Right ventricle myocardium superior (tissue), 1 donor: ENCODE data around the gene NACAD. TPM values are rescaled to one million over a fixed set of nuclear protein-coding genes. Genes with fewer than 3 reads are reported as not detected.

ENCODE experiments used
- ATAC-seq: fragments of 200-7000 bp; cut with Tn5 transposase; one replicate; pipeline ENCODE4 v1.9.1; 2020; ENCODE audit warnings: mild to moderate bottlenecking; ENCODE audit not compliant: poor library complexity
- DNase-seq: peaks from one replicate; pipeline ENCODE4 v3.0.0-alpha.2; 2020
- intact Hi-C: fragments of 100-400 bp; cut with DNase I; formaldehyde crosslinking; loops from one replicate; pipeline ENCODE4 v1.11.2; 2022
- total RNA-seq: library from RNA; stranded (reverse); fragmentation: NEBNext Ultra II Directional; extraction: Animal tissue kit (Norgen Biotek cat#: 25700); gene quantifications from one replicate; pipeline ENCODE4 v1.2.1, GENCODE V29; 2021
- donor health status: DM: no; HTN: yes; CAD: no; lungs with severe emphysema.

The NACAD gene
- total RNA-seq, 1 donor from 2014 or later = 4.7 TPM

DNA sequence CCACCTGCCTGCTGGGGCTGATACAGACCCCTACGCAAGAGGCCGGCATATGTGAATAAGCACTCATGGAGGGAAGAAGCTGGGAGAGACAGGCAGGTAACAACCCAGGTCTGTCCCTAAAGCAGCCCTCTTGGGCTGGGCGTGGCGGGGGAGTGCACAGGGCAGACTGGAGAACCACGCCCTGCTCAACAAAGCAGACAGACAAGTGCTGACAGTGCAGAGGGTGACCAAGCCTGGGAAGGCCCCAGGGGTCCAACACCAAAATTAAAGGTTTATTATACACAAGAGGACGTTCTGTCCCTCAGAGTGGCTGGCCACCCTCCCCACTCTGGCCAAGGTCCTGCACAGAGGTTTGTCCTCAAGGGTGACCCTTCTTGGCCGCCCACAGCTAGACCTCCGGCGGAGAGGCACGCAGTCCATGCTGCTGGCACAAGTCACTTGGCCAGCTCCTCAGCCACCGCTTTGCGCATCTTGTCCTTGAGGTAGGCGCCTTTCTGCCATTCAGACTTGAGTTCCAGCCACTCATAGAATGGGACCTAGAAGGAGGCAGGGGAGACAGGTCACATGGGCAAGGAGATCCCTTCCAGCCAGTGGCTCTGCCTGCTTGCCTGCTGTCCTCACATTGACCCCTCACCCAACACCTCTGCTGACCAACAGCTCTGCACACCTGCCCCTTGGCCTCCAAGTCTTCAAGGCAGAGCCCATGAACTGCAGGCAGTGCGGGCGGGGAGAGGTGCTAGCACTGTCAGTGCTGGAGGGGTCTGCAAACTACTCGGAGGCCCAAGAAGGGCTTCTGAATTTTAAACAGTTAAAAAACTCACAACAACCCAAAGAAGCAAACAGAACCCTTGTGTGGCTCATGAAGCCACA lies 11.4 kb upstream of the NACAD start:
- DNase-seq (no peak), ATAC-seq (no peak)
- intact Hi-C loops = no loop called here

DNA sequence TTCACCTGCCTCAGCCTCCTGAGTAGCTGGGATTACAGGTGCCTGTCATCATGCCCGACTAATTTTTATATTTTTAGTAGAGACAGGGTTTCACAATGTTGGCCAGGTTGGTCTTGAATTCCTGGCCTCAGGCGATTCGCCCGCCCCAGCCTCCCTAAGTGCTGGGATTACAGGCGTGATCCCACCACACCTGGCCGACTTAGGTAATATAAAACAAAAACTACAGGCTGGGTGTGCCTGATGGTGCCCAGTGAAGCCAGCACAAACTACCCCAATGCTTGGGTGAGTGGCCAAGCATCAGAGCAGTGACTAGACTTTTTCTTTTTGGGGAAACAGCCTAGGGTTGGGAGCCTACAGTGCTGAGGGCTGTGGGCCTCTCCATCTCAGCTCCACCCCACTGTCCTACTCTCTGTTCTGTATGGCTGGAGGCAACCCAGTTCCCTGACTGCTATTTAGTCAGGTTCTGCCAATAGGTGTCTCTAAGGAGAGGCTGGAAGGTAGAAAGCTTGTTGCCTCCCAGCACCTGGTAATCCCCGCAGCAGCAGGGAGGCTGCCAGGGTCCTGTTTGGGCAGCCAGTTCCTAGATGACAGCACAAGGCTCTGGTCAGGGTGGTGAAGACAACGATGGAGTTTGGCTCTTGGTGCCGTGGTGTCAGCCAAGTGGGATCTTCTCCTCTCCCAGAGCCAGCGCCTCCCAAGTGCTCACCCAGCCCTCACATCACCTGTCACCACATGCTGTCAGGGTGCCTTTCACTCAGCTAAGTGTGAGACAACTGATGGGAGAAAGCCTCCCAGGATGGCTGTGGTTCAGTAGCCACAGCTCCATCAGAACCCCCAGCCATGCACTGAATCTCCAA lies 10.4 kb upstream of the NACAD start:
- intact Hi-C loops = no loop called here
- no peak for DNase-seq
- peak; percentile 58 for ATAC-seq

DNA sequence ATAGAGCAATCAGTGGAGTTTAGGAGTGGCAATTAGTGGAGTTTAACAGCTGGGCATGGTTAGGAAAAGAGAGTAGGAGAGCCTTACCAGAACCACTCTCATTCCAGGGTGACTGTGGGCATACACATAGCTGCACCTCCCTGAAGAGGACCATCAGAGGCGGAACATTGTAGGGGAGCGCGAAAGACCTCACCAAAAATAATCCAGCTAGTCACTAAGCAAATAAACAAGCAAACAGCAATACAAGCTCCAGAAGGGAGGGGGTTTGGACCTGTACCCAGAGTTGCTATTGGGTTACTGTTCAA lies 4.1 kb upstream of the NACAD start:
- intact Hi-C loops = no loop called here
- DNase-seq (no peak), ATAC-seq (no peak)

DNA sequence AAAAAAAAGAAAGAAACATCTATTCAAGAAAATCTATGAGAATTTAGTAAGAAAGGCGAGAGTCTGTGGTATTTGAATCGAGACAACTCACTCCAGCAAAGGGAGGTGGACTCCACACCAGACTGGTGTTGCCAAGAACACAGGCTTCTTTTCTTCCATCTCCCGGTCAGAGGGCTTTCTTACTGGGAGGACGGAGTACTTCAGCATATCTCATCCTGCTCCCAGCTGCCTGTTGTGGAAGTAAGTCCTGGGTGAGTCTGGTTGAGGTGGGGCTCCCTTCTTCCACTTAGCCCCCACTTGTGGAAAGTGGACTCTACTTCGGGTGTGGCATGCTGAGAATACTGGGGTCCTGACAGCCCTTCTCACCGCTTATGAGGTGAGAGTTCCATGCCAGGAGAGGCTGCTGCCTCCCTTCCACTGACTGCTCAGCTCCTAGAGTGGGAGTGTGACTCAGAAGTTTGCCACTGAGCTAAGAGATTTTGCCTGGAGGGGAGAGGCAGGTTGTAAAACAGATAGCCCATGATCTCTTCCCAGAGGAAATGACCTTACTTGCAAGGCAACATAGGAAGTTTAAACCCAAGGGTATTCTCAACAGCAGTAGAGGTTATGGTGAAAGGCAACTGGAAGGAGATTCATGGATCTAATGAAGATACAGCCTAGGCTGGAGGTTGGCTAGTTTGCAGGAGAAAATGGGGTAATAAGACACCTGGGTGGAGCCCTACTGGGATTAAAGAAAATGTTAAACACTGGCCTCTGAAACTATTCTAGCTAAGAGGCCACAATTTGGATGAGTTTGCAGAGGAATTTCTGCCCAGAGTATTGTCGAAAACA lies 3.5 kb upstream of the NACAD start:
- ATAC-seq (no peak), DNase-seq (no peak)
- intact Hi-C loops = no loop called here

DNA sequence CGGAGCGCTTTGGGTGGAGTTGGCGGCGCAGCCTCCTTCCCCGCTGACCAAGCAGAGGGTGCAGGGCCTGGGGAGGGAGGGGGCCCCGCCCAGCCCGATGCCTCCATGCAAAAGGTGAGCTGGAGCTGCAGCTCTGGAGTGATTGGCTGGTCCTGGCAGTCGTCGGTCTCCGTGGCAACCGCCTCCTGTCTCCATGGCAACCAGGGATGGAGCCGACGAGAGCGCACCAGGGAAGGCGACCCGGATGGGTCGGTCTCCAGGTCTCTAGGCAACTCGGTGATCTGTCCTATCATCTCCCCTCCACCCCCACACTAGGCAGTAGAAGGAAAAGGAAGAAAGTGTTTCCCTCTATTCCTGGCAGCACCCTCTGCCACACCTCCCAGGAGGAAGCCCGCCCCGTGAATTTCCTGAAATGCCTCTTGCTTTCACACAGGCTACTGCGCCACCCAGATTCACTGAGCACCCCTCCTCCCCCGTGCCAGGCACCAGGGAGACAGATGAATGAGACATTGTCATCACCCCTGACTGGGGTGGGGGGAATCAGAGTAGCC lies 647 bp upstream of the NACAD start:
- intact Hi-C loops = no loop called here
- ATAC-seq (peak; percentile 38), DNase-seq (peak; percentile 74)

DNA sequence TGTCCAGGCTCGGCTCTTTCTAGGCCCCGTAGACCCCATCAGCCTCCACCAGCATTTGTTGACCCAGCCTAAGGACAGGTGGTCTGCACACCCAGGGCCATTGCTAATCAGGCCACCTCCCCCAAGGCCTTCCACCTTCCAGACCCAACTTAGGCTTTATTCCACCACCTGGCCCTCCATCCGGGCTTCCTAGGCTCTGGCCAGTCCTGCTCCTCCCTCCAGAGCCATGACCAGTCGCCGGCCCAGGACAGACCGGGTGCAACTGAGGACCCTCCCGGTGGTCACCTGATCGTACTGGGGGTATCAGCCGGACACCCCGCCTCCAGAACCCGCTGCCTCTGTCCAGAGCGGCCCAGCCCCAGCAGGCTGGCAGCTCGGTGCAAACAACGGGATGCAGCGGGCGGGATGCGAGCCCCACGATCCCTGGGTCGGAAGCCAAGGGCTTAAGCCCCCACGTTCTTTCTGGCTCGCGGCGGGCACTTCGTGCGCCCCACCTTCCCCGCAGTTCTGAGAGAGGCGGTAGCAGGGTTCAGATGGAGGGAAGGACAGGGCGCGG lies 545 bp downstream of the NACAD start:
- intact Hi-C loops = no loop called here
- DNase-seq = peak; percentile 34

DNA sequence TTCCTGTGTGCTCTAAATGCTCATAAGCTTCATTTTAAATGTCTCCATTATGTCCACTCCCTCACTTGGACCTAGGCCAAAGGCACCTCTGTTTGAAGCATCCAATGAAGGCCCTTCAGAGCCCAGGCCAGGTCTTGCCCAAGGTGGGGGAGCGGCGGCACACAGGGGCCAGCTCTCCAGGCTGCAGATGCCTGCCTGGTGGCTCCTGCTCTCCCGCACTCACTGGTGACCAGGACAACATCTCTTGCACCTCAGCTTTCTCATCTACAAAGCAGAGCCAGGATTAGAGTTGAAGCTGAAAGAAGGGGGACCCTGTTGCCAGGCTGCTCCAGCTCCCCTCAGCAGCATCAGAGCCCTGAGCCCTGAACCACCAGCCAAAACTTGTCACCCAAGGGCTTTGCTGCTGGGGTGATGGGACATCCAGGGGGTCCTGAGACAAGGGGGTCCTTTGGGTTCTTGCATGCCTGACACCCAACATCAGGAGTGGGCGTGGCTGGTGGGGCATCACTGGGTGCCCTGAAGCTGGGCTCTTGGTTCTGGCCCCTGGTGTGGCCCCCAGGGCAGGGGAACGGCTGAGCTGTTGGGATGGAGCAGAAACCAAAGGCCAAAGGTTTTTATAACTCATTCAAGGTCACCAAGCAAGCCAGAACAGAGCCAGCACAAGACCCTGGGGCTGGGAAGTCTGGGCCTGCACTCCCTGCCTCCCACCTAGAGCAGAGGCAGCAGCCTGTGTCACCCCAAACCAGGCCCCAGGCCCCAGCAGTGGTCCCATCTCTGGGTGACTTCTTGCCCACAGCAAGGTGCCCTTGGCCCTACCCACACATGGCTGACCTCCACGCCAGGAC lies 1.2 kb downstream of the NACAD start:
- ATAC-seq (no peak), DNase-seq (peak; percentile 28)
- intact Hi-C loops = no loop called here

More for the DNA sequence above, 545 bp downstream of the NACAD start:
- peak; percentile 11 for ATAC-seq

DNA sequence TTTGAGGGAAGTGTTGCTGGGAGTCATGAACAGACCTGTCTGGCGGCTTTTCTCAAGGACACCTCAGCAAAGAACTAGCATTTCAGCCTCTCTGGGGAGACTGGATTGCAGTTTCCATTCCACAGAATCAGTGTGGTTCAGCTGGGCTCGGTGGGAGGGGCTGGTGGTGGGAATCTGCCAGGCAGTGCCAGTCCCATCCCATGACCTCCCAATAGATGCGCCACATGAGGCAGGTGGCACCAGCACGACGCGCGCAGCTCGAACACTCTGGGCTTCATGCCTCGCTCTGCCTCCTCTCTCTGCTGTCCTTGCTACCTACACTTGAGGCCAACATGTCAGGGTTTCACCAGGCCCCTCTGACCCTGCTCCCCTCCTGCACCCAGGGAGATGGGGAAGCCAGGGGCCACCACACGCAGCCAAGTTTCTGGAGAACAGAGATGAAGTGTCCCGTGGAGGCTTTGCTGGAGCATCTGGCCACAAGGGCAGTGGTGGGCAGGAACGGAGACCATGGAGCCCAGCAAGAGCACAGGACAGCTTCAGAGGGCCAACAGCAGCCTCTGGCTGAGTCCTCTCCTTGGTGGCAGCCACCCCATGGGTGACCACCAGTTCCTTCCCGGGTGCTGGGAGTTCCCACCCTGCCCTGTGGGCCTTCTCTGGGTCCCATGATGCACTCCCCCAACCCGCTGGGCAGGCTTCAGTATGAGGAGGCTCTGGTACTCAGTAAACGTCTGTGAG lies 2.3 kb downstream of the NACAD start:
- ATAC-seq = no peak
- DNase-seq = no peak
- intact Hi-C loops = no loop called here

DNA sequence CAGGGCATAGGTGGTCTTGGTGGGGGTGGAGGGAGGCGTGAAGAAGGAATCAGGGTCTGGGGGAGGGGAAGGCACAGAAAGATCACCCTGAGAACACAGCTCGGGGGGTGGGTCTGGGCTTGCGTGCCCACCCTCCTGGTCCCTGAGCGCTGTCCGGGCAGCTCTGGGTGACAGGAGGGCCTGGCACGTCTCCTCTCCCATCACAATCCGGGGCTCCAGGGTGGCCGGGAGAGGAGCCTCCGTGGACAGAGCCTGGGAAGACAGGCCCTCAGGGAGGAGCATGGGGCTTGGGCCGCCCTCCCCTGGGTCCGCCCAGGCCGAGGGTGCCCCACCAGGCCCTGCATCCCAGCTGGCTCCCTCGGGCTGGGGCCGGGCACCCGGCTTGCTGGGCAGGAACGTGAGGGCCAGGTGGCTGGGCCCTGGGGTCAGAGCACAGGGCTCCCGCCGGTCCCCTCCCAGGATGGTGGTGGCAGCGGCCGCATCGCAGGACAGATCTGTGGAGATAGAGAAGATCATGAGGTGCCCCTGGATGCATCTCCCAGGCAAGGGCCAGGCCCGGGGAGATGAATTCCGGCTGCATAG lies 3.1 kb downstream of the NACAD start:
- ATAC-seq = no peak
- no peak for DNase-seq
- intact Hi-C loops = no loop called here

DNA sequence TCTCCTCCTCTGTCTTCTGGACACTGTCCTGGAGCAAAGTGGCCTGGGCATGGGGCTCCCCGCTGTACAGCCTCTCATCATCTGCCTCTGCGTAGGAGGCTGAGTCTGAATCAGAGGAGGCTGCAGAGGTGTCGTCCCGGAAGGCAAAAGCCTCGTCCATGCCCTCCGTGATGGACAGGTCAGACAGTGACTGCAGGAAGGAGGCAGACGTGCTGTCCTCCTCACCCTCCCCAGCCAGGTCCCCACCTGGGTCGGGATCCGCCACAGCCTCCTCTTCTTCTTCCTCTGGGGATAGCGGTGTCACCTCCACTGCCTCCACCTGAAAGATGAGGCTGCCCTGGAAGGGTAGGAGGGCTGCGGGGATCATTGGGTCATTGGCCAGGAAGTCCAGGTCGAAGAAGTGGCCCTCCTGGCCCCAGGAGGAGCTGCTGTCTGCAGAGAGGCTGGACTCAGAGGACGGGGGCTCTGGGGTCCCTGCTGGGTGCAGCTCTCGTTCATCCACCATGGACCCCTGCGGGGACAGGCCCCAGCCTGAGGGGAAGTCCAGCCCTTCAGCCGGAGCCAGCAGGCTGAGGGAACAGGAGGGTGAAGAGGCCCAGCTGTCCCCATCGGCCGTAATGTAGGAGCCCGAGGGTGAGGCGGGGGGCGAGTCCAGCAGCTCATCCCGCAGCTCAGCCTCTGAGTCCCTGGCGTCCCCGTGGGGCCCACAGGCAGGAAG lies 3.7 kb downstream of the NACAD start:
- intact Hi-C loops = no loop called here
- DNase-seq = no peak
- ATAC-seq = no peak

DNA sequence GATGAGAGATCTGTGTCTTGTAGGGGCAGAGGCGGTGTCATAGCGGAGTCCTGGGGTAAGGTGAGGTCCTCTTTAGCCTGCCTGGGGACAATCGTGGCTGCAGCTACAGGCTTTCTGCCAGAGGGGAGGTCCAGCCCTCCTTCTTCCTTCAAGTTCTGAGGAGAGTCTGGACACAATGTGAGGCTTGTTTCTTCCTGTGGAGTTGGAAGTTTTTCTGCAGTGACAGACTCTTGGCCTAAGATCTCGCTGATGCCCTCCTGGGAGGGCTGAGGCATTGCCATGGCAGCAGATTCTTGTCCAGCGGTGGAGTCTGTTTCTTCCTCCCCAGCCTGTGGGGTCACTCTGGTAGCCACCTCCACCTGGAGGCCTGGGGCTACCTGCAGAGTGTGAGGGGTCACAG lies 4.4 kb downstream of the NACAD start:
- intact Hi-C loops = no loop called here
- no peak for ATAC-seq
- DNase-seq = no peak

DNA sequence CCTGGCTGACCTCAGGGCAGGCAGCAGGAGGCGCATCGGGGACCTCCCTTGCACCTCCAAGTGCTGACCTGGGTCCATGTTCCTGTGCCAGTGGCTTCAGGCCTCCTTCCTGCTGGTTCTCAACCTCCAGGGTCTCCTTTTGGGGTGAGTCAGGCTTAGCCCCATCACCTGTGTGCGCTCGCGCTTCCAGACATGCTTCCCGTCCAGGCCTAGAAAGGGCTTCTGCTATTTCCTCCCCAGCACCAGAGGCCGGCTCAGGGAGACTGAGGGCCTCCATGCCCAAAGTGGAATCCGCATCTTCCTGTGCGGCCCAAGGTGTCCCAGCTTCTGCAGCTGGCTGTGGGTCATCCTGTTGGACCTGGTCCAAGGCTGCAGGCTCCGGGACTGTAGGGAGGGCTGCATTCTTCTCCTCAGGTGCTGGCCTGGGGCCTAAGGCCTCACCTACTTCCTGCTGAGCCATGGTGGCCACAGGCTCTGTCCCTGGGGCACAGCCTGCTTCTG lies 5.9 kb downstream of the NACAD start:
- intact Hi-C loops = no loop called here
- ATAC-seq = no peak
- DNase-seq = no peak

DNA sequence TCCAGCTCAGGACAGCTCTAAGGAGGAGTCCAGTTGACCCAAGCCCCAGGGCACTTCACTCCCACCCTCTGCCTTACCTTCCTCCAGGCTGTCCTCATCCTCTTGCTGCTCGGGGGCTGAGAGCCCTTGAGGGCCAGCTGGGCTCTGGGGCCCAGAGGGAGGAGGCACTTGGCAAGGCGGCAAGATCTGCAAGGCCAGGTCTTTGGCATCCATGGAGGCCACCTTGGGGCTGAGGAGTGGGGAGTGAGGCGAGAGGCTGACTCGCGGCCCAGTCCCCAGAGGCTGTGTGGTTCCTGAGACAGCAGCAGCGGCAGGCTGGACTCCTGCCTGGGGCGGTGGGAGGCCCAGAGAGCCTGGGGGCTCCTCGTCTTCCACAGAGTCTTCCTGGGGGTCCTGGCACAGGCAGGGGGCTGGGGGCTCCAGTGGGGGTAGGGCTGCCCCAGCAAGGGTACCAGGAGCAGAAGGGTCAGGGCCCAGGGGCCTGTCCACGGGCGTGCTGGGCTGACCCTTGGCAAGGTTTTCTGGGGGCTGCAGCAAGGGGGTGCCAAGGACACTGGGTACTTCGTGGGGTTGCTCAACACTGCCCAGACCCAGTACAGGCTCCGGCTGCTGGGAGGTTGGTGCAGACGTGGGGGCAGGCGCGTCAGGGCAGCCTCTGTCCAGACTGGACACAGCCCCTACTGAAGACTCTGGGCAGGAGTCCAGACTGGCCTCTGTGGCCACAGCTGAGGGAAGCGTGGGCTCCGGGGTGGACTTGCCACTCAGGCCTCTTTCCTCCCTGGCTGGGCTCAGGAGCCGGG lies 6.5 kb downstream of the NACAD start:
- DNase-seq (no peak), ATAC-seq (peak; percentile 10)
- intact Hi-C loops = no loop called here

DNA sequence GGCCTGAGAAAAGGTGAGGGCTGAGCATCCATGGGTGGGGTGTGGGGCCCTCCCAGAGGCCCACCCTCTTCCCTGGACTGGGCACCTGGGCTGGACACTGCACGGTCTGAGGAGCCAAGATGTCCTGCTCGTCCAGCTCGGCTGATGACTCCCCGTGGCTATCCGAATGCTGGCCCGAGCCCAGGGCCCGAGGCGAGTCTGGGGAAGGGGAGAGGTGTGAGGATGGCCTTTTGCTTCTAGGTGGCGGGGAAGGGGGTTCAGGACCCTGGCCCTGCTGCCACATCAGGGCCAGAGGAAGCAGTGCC lies 7.1 kb downstream of the NACAD start:
- intact Hi-C loops = no loop called here
- DNase-seq = no peak
- no peak for ATAC-seq

DNA sequence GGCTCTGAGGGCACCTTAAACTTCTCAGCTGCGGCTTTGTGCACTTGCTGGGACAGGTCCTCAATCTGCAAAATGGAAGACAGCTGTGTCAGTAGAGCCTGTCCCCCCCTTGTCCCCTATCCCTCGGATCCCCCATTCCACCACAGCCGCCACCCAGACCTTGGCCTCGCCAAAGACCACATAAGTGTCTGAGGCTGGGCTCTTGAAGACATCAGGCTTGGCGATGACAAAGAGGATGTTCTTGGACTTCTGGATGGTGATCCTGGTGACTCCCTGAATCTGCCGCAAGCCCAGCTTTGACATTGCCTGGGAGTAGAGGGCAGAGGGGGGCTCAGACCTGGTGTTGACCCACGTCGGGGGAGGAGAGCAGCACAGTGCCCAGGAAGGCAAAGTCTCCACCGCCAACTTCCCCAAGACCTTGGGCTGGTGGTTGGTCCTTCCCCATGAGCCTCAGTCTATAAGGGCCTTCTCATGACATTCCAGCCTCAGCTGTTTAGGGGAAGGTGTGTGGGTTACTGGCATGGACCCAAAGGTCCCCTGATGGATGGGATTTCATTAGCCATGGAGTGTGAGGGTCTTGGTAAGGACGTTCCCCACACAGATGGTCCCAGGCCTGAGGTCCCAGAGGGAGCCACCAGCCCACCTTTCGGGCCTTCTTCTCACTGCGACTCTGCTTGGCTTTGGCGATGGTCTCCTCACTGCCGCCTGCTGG lies 7.7 kb downstream of the NACAD start:
- ATAC-seq (no peak), DNase-seq (no peak)
- intact Hi-C loops = no loop called here
